GM21447 (cell line): Measurements from ENCODE around the gene ID4.

ENCODE experiments used
- ATAC-seq: cut with Tn5 transposase; IDR thresholded peaks from one replicate; pipeline ENCODE4 v1.9.1; 2021; ENCODE audit not compliant: unreplicated experiment

ID4 gene

DNA sequence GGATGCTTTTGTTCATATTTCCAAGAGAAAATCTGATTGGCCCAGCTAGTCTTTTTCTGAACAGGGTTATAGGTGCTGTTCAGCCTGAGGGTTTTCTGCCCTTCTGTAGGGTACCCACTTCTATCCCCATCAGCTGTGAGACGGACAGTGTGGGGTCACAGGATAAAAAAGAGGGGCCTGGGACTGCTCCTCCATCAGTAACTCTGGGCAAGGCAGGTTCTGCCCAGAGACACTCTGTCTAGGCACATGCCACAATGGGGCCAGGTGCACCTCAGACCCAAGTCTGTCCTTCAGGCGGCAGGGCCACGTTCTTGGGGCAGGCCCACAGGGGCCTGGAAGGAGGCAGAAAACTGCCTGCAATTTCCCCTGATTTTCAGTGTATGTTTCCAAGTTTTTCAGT lies 20.0 kb downstream of the ID4 start:
- ATAC-seq: no peak

DNA sequence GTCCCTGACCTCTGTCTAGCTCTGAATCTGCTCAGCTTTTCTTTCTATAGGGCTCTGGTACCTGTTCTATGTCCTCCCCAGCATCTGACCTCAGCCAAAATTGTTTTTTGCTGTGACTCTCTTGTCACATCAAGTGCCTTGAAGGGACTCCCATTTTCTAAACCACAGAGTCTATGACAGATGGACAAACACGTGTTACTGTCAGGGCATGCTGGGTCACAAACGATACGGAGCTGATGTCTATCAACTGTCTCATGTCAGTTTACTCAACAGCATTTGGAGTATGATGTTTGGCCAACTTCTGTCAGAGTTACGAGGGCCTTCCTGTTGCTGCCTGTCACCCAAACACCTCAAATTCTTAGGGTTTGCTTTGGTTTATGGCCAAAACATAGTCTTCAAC lies 20.5 kb downstream of the ID4 start:
- ATAC-seq: no peak

DNA sequence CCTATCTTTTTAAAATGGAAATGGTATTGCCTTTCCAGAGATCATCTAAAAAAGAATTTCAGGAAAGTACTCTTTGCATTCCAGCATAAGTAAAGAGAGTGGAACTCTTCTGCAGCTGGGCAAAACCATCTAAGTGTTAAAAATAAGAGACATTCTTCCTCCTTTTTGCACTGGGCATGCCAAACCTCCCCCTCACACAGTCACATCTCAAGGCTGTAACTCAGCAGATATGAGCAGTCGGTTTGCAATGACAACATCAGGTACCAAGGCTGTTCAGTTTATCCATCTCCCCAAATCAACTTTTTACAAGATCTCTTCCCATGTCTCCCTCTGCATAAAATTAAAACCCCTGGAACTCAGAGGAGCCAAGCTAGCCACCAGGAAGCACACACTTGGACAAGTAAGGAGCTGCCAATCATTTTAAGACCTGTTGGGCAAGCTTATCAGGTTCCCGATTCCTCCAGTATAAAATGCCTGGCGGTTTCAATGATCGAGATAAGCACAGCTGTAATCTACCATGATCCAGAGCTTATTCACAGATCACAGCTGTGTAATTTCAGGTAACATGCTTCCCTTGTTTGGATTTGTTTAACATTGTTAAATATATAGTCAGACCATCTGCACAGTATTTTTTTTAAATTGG lies 23.2 kb downstream of the ID4 start:
- no peak for ATAC-seq

DNA sequence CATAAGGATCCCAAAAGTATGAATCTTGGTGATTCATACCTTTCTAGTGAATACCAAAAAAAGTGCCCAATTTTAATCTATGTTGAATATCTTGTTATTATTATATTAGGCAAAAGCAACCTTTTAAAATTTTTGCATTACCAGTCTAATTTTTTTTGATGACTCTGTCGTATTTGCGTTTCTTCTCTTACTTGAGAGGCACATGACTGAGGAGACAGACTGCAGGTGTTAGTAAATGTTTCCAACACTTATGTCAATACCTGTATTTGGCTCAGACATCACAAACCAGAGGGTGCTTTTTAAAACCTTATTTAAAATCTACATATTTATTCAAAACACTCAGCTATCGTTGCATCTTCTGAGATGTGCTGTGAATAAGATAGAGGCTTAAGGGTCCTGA lies 27.1 kb downstream of the ID4 start:
- ATAC-seq: no peak

DNA sequence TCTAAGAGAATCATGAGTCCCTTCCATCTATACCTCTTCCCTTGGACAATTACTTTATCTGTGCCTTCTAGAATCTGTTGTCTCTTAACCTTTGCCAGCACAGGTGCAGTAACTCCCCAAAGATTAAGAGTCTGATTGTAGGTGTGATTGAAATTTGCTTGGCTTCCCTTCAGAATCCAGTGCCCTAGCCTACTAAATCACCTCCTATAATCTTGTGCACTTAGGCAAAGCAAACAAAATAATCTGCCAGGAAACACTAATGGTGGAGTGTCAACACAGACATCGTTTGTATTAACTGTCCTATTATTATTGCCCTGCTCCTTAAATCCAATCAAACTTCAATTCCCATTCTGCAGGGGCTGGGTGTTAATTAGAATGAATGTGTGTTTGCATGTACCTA lies 28.0 kb downstream of the ID4 start:
- no peak for ATAC-seq

DNA sequence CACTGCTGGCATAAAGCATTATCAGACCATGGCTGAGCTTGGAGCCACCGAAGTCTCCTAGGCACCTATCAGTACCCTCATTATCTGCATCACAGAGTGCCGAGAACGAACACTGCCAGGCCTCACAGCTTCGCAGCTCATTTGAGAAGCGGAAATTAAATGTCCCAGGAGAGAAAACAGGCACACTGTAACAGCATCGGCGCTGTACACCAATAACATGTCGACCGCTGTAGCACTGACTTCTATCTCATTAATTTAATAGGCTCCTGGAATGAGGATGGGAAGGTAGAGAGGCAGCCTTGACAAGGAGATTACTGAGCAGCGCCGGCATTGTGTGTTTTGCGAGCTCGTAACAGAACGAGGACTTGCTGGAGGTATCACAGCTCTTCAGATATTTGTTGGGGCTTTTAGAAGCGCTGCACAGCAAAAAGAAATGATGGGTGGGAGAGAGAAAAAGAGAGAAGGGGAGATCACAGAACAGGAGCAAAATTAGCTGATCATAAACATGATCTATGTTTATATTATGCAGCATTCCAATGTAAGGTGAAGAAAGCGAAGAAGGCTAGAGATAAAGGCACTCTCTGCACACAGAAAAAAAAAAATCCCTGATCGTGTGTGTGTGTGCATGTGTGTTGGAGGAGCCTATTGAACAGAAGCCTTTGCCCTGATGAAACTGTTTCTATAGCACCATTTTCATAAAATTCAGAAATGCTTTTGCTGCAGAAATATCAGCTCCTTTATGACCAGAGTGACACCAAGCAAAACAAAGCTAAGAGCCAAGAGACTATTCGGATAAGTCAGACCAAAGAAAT lies 29.2 kb downstream of the ID4 start:
- ATAC-seq: no peak

DNA sequence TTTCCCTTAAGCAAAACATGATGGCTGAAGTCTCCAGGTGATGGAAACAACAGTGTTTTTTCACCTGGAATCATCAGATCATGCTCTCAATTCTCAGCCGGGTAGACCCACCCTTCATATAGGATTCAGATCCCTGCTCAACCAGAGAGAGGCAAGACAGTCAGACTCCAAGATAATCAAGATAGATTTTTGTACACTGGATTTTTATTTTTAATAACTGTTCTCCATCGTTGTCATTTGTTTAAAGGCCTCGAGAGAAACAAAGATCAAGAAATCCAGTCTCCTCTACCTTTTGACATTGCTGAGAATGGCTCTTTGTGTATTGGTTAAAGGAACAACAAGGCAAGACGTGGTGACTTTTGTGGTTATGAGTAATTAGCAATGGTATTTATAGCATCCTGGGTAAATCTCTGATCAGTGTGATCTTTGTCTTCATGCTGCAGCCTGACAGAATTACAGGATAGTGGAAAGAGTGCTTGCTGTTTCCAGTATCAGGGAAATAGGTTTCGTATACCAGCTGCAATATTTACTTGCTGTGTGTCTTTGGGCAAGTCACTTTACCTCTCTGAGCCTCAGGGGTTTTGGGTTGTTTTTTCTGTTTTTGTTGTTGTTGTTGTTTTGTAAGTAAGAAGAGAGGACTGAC lies 29.9 kb downstream of the ID4 start:
- no peak for ATAC-seq

DNA sequence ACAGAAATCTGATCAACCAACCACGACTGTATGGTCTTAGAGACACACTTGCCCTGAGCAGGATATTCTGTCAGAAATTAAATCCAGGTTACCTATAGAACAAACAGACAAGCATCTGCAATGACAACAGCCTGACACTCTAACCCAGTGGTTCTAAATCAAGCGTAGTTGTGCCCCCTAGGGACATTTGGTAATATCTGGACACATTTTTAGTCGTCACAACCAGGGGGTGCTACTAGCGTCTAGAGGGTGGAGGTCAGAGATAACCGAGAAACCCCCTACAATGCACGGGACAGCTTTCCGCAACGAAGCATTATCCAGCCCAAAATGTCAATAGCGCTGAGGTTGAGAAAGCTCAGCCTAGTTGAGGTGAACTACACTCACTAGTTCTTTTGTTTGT lies 32.3 kb downstream of the ID4 start:
- no peak for ATAC-seq

DNA sequence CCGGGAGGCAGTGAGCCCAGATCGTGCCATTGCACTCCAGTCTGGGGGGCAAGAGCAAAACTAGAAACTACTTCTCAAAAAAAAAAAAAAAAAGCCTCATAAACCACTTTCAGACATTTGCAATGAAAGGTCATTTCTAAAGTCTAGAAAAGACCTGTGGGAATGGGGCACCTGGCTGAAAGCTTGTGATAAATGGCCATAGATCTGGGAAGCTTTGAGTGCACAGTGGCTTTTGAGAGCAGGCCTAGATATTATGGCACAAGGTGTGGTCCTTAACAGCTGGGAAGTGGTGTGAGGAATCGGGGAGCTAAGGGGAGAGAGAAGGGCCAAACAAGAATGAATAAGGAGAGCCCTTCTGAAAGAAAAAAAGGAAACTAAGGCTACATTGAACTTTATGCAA lies 33.2 kb downstream of the ID4 start:
- ATAC-seq: no peak

DNA sequence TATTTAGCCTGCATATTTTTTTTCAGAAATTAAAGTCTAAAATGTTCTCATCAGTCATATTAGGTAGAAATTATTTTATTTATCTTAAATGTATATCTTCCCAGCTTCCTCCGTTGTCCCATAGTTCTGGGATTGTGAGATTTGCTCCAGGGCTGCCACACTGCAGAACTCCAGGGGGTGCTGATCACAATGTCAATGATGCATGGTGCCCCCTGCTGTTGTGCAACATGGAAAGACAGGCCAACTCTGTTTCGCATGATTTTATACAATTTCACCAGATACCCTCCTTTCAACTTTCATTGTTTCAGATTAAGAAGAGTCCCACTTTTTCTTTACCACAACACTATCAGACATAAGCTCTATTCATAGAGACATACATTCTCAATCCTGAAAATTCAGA lies 35.9 kb downstream of the ID4 start:
- no peak for ATAC-seq

DNA sequence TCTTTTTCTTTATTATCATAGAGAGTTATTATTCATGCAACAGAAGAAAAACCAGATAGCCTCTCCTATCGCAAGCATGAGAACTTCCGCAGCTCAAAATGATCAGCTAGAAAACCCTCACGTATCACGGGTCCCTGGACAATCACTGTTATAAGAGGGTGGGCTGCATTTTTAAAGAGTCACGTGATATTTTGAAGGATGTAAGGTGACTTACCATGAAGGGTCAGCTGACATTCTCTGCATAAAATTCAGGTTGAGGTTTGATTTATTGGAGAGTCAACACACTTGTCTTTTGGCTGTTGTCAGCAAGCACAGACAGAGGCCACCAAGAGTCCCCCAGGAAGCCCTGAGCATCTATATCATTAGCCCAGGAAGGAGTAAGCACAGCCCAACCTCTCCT lies 39.5 kb downstream of the ID4 start:
- no peak for ATAC-seq

DNA sequence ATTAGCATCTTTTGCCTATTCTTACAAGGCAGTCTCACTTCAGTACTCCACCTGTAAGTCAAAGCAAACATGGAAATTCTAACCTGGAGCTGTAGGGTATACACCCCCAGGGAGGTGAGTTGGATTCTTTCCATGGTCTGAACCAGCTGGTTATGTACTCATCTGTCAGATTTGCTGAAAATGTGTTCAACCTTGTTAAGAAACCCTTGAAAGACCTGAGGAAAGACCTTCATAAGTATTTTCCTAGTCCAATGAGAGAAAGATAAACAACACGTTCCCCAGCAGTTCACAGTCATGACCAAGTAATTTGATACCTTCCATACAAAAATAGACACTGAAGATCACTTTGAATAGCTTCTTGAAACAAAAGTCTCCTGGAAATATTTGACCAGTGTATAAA lies 42.5 kb downstream of the ID4 start:
- no peak for ATAC-seq

DNA sequence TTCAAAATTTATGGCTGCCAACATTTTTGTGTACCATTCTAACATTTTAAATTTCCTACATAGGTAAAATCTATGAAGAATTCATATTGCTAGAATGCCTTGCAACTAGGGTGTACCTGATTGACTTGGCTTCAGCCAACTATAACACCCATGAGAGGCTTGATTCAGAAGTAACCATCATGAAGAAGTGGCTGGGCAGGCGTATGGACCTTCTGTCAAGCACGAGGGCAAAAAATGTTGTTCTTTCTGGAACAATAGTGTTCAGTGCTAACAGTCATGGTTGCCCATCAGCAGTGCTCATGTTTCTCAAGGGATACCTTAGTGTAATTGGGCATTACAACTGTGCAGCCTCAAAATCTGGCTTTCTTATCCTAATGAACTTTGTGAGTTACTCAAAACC lies 42.9 kb downstream of the ID4 start:
- ATAC-seq: no peak

DNA sequence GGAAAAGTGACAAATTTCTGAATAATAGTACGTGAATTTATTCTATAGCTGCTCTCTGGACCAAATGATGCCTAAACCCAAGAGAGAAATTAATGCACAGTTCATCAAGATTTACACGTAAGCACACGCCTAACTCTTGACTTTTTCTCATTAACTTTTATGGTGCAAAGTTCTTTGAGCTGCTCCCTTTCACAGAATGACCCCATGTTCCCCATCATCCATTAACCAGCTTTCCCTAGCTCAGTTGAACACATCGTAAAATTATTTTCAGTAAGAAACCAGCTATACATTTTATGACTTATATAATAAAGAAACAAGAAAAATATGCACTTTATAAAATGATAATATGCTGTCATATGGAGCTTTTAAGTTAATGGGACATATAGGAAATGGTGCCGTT lies 54.3 kb downstream of the ID4 start:
- no peak for ATAC-seq
